T47D (cell line): ENCODE data around the gene BRIP1.
"Not testable (repeated sequence)": the region's sequence is repeated elsewhere in the genome, so short reads cannot be mapped to it uniquely, and the experiment has no call there.

Experiments
- DNase-seq, 2 experiments: peaks; one replicate each; pipeline versions ENCODE4 v3.0.0 to v3.0.0-alpha.2; 2011 to 2012; ENCODE audit warnings: low read depth in 1 of 2, low spot score in 1 of 2
- JUND ChIP-seq: IDR thresholded peaks from 2 replicates; pipeline ENCODE4 v1.6.1; 2012; ENCODE audit warnings: low read depth
- in situ Hi-C: cut with HindIII; loops from 2 replicates; pipeline ENCODE4 v1.10.0; 2016; ENCODE audit warnings: low sequenced_read_pairs, low pct_unique_long_range_greater_than_20kb

The BRIP1 gene

GRCh38 chr17:61878984-61879612, 15.8 kb upstream of the BRIP1 start:
- no peak for DNase-seq
- in situ Hi-C loops = no loop called here
- no peak for TF ChIP-seq JUND

- no peak for DNase-seq
- no peak for TF ChIP-seq JUND
- in situ Hi-C loops = no loop called here
Observed at GRCh38 chr17:61878520-61878919, 15.2 kb upstream of the BRIP1 start.

- DNase-seq = no peak
- in situ Hi-C loops = no loop called here
- no peak for TF ChIP-seq JUND
Observed at GRCh38 chr17:61877837-61878236, 14.5 kb upstream of the BRIP1 start.

- no peak for TF ChIP-seq JUND
- in situ Hi-C loops = no loop called here
- no peak for DNase-seq
Observed at GRCh38 chr17:61875804-61876203, 12.5 kb upstream of the BRIP1 start.

DNA sequence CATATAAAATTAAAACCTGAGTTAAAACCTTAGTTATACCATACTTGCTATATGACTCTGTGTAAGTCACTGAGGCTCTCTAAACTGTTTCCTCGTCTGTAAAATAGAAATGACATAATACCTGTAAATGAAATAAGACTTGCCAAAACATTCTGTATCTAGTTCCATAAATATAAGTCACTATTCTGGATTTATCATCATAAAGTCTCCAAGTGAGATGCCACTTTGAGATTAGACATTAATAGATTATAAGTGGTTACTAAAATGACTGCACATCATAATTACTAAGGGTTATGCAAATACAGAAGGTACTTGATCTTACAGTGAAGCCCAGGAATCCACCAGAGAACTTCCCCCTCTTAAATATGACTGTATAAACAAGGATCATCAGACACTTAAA, 12.0 kb upstream of the BRIP1 start:
- no peak for TF ChIP-seq JUND
- in situ Hi-C loops = no loop called here
- DNase-seq = no peak

GRCh38 chr17:61874075-61874474, 10.7 kb upstream of the BRIP1 start:
- no peak for DNase-seq
- TF ChIP-seq JUND = no peak
- in situ Hi-C loops = no loop called here

GRCh38 chr17:61872099-61872498, 8.8 kb upstream of the BRIP1 start:
- DNase-seq = no peak
- TF ChIP-seq JUND = no peak
- in situ Hi-C loops = no loop called here

DNA sequence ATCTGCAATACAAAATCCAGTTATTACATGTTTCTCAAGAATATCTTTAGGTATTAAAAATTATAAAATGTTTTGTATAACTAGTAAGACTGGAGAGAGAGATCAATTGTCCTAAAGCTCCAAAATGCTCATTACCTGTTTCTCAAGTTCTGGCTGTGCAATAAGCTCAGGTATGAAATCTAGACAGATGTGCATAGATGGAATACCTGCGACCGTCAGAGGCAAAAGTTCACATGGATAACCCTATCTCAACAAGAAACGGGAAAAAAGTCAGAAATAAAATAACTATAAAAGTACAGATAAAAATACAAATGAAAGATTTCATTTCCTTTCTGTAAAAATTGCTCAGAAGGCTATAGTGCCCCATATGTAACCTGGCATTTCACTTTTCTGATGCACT, 5.8 kb upstream of the BRIP1 start:
- in situ Hi-C loops = no loop called here
- no peak for TF ChIP-seq JUND
- no peak for DNase-seq

DNA sequence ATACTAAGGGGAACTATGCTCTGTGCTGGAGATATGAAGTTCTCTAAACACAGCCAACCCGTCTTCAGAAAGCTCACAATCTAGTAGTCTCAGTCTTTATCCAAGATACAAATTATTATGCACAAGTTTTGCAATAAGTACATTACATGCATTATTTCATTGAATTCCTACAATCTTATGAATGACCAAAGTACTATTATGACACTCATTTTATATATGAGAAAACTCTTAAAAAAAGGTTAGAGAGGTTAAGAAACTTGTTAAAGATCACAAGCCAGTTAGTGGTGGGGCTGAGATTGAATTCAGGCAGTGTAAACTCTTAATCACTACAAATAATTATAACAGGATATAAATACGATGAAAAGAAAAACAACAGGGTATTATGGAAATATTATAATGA, 4.7 kb upstream of the BRIP1 start:
- no peak for DNase-seq
- in situ Hi-C loops = no loop called here
- TF ChIP-seq JUND = no peak

DNA sequence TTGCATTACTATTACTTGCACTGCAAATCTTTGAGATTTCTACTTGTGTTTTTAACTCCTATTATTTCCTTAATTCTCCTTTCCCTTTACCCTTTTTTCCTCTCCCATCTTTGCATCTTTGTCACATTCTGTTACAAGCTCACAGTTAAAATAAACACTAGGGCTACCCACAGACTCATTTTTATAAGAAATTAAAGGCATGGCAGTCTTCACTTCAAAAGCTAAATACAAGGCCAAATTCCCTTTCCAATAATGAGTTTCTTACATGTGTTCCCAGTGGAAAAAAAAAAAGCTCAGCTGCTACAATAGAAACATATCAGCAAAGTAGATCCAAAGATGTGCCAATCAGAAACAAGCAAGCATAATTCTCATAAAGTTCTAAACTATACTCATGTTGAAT, 3.7 kb upstream of the BRIP1 start:
- in situ Hi-C loops = no loop called here
- TF ChIP-seq JUND = no peak
- DNase-seq = no peak

DNA sequence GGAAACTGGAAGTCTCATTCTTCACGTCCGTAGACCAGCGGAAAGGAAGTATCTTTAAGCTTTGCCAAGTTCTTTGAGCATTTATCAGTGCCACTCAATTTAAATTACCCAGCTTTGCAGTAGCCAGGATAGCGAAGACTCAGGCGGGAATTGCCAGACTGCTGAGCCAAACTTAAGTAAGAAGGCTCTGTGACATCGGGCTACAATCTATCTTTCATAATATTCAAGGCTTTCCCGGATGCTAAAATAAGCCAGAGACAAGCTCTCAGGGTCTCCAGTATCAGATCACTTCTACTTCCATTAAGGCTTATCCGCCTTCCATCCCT, 436 bp upstream of the BRIP1 start:
- in situ Hi-C loops = no loop called here
- no peak for DNase-seq
- no peak for TF ChIP-seq JUND

- TF ChIP-seq JUND = no peak
- no peak for DNase-seq
- in situ Hi-C loops = no loop called here
Observed at GRCh38 chr17:61862105-61862574, 1.2 kb downstream of the BRIP1 start.

DNA sequence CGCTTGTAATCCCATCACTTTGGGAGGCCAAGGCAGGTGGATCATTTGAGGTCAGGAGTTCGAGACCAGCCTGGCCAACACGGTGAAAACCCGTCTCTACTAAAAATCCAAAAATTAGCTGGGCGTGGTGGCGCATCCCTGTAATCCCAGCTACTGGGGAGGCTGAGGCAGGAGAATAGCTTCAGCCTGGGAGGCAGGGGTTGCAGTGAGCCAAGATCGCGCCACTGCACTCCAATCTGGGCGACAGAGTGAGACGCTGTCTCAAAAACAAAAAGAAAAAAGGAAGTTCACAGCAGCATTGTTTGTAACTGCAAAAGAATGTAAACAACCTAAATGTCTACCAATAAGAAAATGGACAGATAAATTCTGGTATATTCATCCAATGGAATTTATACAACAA, 2.9 kb downstream of the BRIP1 start:
- DNase-seq, in situ Hi-C loops: not testable (repeated sequence)

- TF ChIP-seq JUND = no peak
- in situ Hi-C loops = no loop called here
- no peak for DNase-seq
Observed at GRCh38 chr17:61856035-61856434, 7.3 kb downstream of the BRIP1 start.

DNA sequence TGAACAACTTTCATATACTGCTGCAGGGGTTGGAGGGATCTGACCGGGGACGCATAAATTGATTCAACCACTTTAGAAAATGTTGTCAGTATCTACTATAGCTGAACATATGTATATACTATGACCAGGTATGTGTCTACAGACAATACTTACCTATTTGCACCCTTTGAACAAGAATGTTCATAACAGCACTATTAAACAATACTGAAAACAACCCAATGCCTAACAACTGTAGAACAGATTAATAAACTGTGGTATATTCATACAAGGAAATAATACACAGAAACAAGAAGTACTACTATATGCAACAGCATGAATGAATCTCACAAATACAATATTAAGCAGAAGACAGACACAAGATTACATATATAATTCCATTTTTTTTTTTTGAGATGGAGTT, 10.5 kb downstream of the BRIP1 start:
- DNase-seq = no peak
- no peak for TF ChIP-seq JUND
- in situ Hi-C loops = no loop called here
